Activated CD4-positive, CD25-positive, alpha-beta regulatory T cell treated with anti-CD3 and anti-CD28 coated beads, Interleukin-2, amount 50 U/mL, for 16 hours (primary cell): ENCODE measurements around the gene ABCC1.

Experiments used
- DNase-seq: peaks from one replicate; pipeline ENCODE4 v3.0.0-alpha.2; 2020; ENCODE audit warnings: low read depth, low spot score

The ABCC1 gene

GRCh38 chr16:15993946-15994665, 44.7 kb downstream of the ABCC1 start:
- no peak for DNase-seq

GRCh38 chr16:15996432-15997109, 47.2 kb downstream of the ABCC1 start:
- DNase-seq = no peak

GRCh38 chr16:16000685-16001084, 51.3 kb downstream of the ABCC1 start:
- no peak for DNase-seq

GRCh38 chr16:16001596-16002255, 52.3 kb downstream of the ABCC1 start:
- no peak for DNase-seq

GRCh38 chr16:16003719-16004313, 54.4 kb downstream of the ABCC1 start:
- DNase-seq = no peak

GRCh38 chr16:16004314-16004749, 54.9 kb downstream of the ABCC1 start:
- no peak for DNase-seq

- no peak for DNase-seq
Measured at GRCh38 chr16:16005721-16006120, 56.3 kb downstream of the ABCC1 start.

- no peak for DNase-seq
Measured at GRCh38 chr16:16006650-16007049, 57.2 kb downstream of the ABCC1 start.

- DNase-seq = no peak
Measured at GRCh38 chr16:16007743-16008111, 58.3 kb downstream of the ABCC1 start.

- no peak for DNase-seq
Measured at GRCh38 chr16:16008666-16009065, 59.2 kb downstream of the ABCC1 start.

GRCh38 chr16:16009401-16009800, 60.0 kb downstream of the ABCC1 start:
- DNase-seq = no peak

GRCh38 chr16:16010194-16010593, 60.8 kb downstream of the ABCC1 start:
- no peak for DNase-seq

- DNase-seq = no peak
Measured at GRCh38 chr16:16012144-16012543, 62.7 kb downstream of the ABCC1 start.

- no peak for DNase-seq
Measured at GRCh38 chr16:16013812-16014211, 64.4 kb downstream of the ABCC1 start.

- no peak for DNase-seq
Measured at GRCh38 chr16:16014329-16015224, 65.2 kb downstream of the ABCC1 start.

- DNase-seq = no peak
Measured at GRCh38 chr16:16015849-16016248, 66.4 kb downstream of the ABCC1 start.

GRCh38 chr16:16016388-16016964, 67.1 kb downstream of the ABCC1 start:
- no peak for DNase-seq

GRCh38 chr16:16017812-16018211, 68.4 kb downstream of the ABCC1 start:
- no peak for DNase-seq

- no peak for DNase-seq
Measured at GRCh38 chr16:16018705-16019104, 69.3 kb downstream of the ABCC1 start.

- DNase-seq = no peak
Measured at GRCh38 chr16:16019488-16019887, 70.1 kb downstream of the ABCC1 start.

- DNase-seq = no peak
Measured at GRCh38 chr16:16020291-16020690, 70.9 kb downstream of the ABCC1 start.
